ENCODE measurements around the gene GRB14.

- TF ChIP-seq CTCF (IDR thresholded peaks at IDR 0.05) (no peak), POLR2A (IDR thresholded peaks at IDR 0.05) (no peak), POLR2AphosphoS5 (IDR thresholded peaks at IDR 0.05) (no peak)
These were observed 105.5 kb downstream of the GRB14 start for GRCh38 chr2:164515734-164516133.

Data from prostate gland (tissue), 2 donors.